Measurements from ENCODE around the gene HLA-DPB1.

Gene HLA-DPB1

DNA sequence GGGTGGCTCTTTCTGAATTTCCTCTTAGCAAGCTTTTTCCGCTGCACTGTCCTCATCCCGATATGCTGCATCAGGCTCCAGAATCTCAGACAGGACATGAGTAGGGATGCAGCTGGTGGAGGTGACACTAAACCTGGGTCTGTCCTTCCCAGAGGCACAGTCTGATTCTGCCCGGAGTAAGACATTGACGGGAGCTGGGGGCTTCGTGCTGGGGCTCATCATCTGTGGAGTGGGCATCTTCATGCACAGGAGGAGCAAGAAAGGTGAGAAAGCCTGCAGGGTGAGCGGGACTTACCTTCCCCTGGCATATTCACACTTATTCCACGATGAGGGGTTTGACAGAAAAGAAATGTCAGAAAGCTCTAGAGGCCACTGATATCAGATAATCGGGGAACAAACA is 9.8 kb downstream of the HLA-DPB1 start:
- Histone ChIP-seq H3K9me3 (ENCODE audit: insufficient read depth, low read depth, low read length) (no peaks in the 10 kb centered on the region), H2AFZ (ENCODE audit: low read length) (no peak overlapping the region), H3K36me3 (ENCODE audit: insufficient read depth, low read length) (no peaks in the 10 kb centered on the region), H3K79me2 (ENCODE audit: insufficient read depth, low read length) (no peaks in the 10 kb centered on the region), H3K4me1 (ENCODE audit: insufficient read depth, low read length, poor library complexity, severe bottlenecking) (no peaks in the 10 kb centered on the region), H3K9me2 (replicated peaks; ENCODE audit: low read depth, low read length) (no peaks in the 10 kb centered on the region), H4K20me1 (ENCODE audit: insufficient read depth, low read length, poor library complexity, severe bottlenecking) (no peaks in the 10 kb centered on the region), H3K27me3 (ENCODE audit: insufficient read depth, low read length, poor library complexity, severe bottlenecking) (peaks cover 7% of the 10 kb centered on the region), H3F3A (ENCODE audit: low read depth) (no peaks in the 10 kb centered on the region), H3K4me3 (ENCODE audit: low read length, poor library complexity, severe bottlenecking) (no peak overlapping the region), H3K9ac (ENCODE audit: low read depth, low read length, poor library complexity, severe bottlenecking) (no peak overlapping the region), H3K4me2 (ENCODE audit: low read depth, low read length, poor library complexity, severe bottlenecking) (no peak overlapping the region)
- TF ChIP-seq, protein P1, sequence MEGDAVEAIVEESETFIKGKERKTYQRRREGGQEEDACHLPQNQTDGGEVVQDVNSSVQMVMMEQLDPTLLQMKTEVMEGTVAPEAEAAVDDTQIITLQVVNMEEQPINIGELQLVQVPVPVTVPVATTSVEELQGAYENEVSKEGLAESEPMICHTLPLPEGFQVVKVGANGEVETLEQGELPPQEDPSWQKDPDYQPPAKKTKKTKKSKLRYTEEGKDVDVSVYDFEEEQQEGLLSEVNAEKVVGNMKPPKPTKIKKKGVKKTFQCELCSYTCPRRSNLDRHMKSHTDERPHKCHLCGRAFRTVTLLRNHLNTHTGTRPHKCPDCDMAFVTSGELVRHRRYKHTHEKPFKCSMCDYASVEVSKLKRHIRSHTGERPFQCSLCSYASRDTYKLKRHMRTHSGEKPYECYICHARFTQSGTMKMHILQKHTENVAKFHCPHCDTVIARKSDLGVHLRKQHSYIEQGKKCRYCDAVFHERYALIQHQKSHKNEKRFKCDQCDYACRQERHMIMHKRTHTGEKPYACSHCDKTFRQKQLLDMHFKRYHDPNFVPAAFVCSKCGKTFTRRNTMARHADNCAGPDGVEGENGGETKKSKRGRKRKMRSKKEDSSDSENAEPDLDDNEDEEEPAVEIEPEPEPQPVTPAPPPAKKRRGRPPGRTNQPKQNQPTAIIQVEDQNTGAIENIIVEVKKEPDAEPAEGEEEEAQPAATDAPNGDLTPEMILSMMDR (conservative IDR thresholded peaks at IDR 0.05; ENCODE audit: low read length), result no peak
- TF ChIP-seq EZH2phosphoT487 (IDR thresholded peaks at IDR 0.05; ENCODE audit: borderline replicate concordance), result no peak

DNA sequence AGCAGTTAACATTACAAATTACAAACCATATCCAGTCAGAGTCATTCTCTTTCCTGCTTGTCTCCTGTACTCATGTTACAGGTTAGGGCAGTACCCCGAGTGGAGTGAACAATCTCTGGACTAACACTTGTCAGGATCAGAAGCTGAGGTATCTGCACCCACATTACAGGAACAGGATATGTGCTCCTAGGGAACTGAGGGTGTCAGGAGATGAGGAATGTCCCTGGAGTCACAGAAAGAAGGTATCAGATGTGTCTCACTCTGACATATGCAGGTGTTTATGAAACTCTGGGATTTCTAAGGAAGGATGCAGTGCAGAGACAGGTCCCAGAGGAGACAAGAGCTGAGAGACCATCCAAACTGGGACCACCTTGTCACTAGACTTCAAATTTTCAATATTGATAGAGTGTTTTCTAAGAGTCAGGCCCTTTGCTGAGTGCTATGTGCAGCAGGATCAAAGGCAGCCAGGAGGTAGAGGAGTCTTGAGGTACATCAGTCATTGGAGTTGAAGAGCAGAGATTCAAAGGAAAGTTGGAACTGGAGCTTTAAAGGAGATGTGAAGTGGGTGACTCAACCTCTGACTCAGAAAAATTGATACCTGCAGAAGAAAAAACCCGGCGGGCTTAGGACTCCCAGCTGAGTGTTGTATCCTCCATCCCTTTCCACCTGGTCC is 12.6 kb downstream of the HLA-DPB1 start:
- H3K4me2 ChIP-seq (ENCODE audit: low read depth, low read length, poor library complexity, severe bottlenecking), result no peak overlapping the region

DNA sequence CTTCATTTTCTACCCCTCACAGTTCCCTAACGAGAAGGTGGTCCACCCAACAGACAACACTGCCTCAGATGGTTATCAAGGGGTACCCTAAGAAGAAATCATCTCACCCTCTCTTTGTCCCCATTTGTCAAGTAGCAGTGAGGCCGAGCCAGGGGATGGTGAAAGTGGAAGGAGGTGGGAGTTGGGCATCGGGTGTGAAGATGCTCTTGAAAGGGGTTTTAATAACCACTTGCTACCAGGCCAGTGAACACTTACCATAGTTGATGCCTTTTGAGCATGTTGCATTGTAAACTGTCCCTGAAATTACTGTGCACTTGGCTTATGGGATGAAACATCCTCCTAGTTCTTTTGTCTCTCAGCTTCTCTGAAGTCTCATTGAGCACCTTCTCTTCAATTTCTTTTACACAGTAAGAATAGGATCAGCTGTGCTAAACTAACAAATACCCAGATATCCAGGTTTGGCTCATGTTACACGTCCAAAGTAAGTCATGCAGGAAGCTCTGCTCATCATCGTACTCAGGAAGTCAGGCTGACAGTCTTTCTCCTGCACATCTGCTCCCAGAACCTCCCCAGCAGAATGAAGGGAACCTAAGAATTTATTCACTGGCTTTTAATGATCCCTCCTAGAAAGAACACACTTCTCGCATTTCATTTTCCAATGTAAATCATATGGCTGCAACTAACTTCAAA is 13.3 kb downstream of the HLA-DPB1 start:
- Histone ChIP-seq H3K9me2 (replicated peaks; ENCODE audit: low read depth, low read length) (no peaks in the 10 kb centered on the region), H3K4me3 (ENCODE audit: low read length, poor library complexity, severe bottlenecking) (no peak overlapping the region), H3K79me2 (ENCODE audit: insufficient read depth, low read length) (no peaks in the 10 kb centered on the region), H4K20me1 (ENCODE audit: insufficient read depth, low read length, poor library complexity, severe bottlenecking) (no peaks in the 10 kb centered on the region), H3K36me3 (ENCODE audit: insufficient read depth, low read length) (no peaks in the 10 kb centered on the region), H3K4me1 (ENCODE audit: insufficient read depth, low read length, poor library complexity, severe bottlenecking) (no peaks in the 10 kb centered on the region), H3K4me2 (ENCODE audit: low read depth, low read length, poor library complexity, severe bottlenecking) (no peak overlapping the region), H3K9me3 (ENCODE audit: insufficient read depth, low read depth, low read length) (no peaks in the 10 kb centered on the region), H3K27me3 (ENCODE audit: insufficient read depth, low read length, poor library complexity, severe bottlenecking) (peaks cover 7% of the 10 kb centered on the region), H3K9ac (ENCODE audit: low read depth, low read length, poor library complexity, severe bottlenecking) (no peak overlapping the region), H3F3A (ENCODE audit: low read depth) (no peaks in the 10 kb centered on the region), H2AFZ (ENCODE audit: low read length) (no peak overlapping the region)
- no peak for TF ChIP-seq EZH2phosphoT487 (IDR thresholded peaks at IDR 0.05; ENCODE audit: borderline replicate concordance)
- TF ChIP-seq, protein P1 (conservative IDR thresholded peaks at IDR 0.05; ENCODE audit: low read length), result no peak

More for the DNA sequence above, 12.6 kb downstream of the HLA-DPB1 start:
- Histone ChIP-seq H3K36me3 (ENCODE audit: insufficient read depth, low read length) (no peaks in the 10 kb centered on the region), H3F3A (ENCODE audit: low read depth) (no peaks in the 10 kb centered on the region), H4K20me1 (ENCODE audit: insufficient read depth, low read length, poor library complexity, severe bottlenecking) (no peaks in the 10 kb centered on the region), H3K4me1 (ENCODE audit: insufficient read depth, low read length, poor library complexity, severe bottlenecking) (no peaks in the 10 kb centered on the region), H3K9ac (ENCODE audit: low read depth, low read length, poor library complexity, severe bottlenecking) (no peak overlapping the region), H3K9me3 (ENCODE audit: insufficient read depth, low read depth, low read length) (no peaks in the 10 kb centered on the region), H3K9me2 (replicated peaks; ENCODE audit: low read depth, low read length) (no peaks in the 10 kb centered on the region), H3K27me3 (ENCODE audit: insufficient read depth, low read length, poor library complexity, severe bottlenecking) (peaks cover 7% of the 10 kb centered on the region), H3K79me2 (ENCODE audit: insufficient read depth, low read length) (no peaks in the 10 kb centered on the region), H3K4me3 (ENCODE audit: low read length, poor library complexity, severe bottlenecking) (no peak overlapping the region), H2AFZ (ENCODE audit: low read length) (no peak overlapping the region)
- TF ChIP-seq, protein P1 (conservative IDR thresholded peaks at IDR 0.05; ENCODE audit: low read length), result no peak
